SU-DHL-6 (cell line): ENCODE measurements around the gene HSPA12A.

Experiments used
- H2AFZ ChIP-seq: fragments of 200-600 bp; sonication (generic); 2 replicates; pipeline ENCODE4 v1.6.1; 2014; ENCODE audit warnings: low read depth, mild to moderate bottlenecking, moderate library complexity, mixed read lengths, antibody characterized with exemption, low read length; ENCODE audit not compliant: severe bottlenecking
- H3F3A ChIP-seq: fragments of 200-600 bp; shearing (Covaris generic); 2 replicates; pipeline ENCODE4 v1.6.0; 2016; ENCODE audit warnings: antibody characterized with exemption, mild to moderate bottlenecking; ENCODE audit not compliant: insufficient read depth
- H3K27ac ChIP-seq: fragments of 200-600 bp; sonication (generic); 2 replicates; pipeline ENCODE4 v1.5.1; 2016; ENCODE audit warnings: low read depth, mild to moderate bottlenecking, low read length, moderate library complexity, mixed read lengths
- H3K27me3 ChIP-seq: fragments of 200-600 bp; sonication (generic), shearing (Covaris generic); 2 replicates; pipeline ENCODE4 v1.6.0; 2014; ENCODE audit warnings: mild to moderate bottlenecking, low read length
- H3K36me3 ChIP-seq: fragments of 200-600 bp; sonication (generic); 2 replicates; pipeline ENCODE4 v1.6.1; 2014; ENCODE audit warnings: mild to moderate bottlenecking, low read length, mixed read lengths
- H3K4me2 ChIP-seq: fragments of 300-600, 200-600 bp; shearing (Covaris generic), sonication (generic); 2 replicates; pipeline ENCODE4 v1.6.0; 2014; ENCODE audit warnings: low read length, low read depth, mild to moderate bottlenecking; ENCODE audit not compliant: poor library complexity, severe bottlenecking
- H3K4me3 ChIP-seq: fragments of 200-600 bp; sonication (generic); 2 replicates; pipeline ENCODE4 v1.5.1; 2014; ENCODE audit warnings: antibody characterized with exemption, low read length, mild to moderate bottlenecking, mixed read lengths; ENCODE audit not compliant: insufficient read depth, poor library complexity, severe bottlenecking
- H3K79me2 ChIP-seq: fragments of 200-600 bp; sonication (generic); 2 replicates; pipeline ENCODE4 v1.6.1; 2014; ENCODE audit warnings: mild to moderate bottlenecking, low read length, moderate library complexity; ENCODE audit not compliant: insufficient read depth
- H3K9ac ChIP-seq: fragments of 200-600 bp; sonication (generic); 2 replicates; pipeline ENCODE4 v1.7.0; 2014; ENCODE audit warnings: mild to moderate bottlenecking, low read length
- H3K9me2 ChIP-seq: fragments of 200-600 bp; sonication (generic); replicated peaks from 2 replicates; pipeline ENCODE4 v1.6.1; 2014; ENCODE audit warnings: low read length; ENCODE audit not compliant: insufficient read depth
- H3K9me3 ChIP-seq: fragments of 200-600 bp; sonication (generic); 2 replicates; pipeline ENCODE4 v1.6.1; 2014; ENCODE audit warnings: low read length, mixed read lengths; ENCODE audit not compliant: insufficient read depth
- H4K20me1 ChIP-seq: fragments of 200-600 bp; sonication (generic); 2 replicates; pipeline ENCODE4 v1.6.1; 2014; ENCODE audit warnings: low read depth, mild to moderate bottlenecking, antibody characterized with exemption, low read length, moderate library complexity, mixed read lengths
- CTCF ChIP-seq: fragments of 200-600 bp; sonication (generic); IDR thresholded peaks from one replicate; pipeline ENCODE4 v1.5.1; 2017; ENCODE audit warnings: antibody characterized with exemption, mild to moderate bottlenecking, low read length, moderate library complexity; ENCODE audit not compliant: insufficient read depth, poor library complexity, severe bottlenecking
- EZH2phosphoT487 ChIP-seq: fragments of 200-600 bp; sonication (generic), shearing (Covaris generic); conservative IDR thresholded peaks from 2 replicates; pipeline ENCODE4 v1.6.1; 2018; ENCODE audit warnings: mild to moderate bottlenecking, antibody characterized with exemption, low read length, moderate library complexity, mixed read lengths

HSPA12A gene

GRCh38 chr10:116653885-116654284 is 88.5 kb downstream of the HSPA12A start:
- Histone ChIP-seq H3K4me2 (no peak overlapping the region), H3K27ac (no peak overlapping the region), H3K9me2 (no peaks in the 10 kb centered on the region), H3K79me2 (no peaks in the 10 kb centered on the region), H3F3A (no peaks in the 10 kb centered on the region), H4K20me1 (no peaks in the 10 kb centered on the region), H3K9me3 (no peaks in the 10 kb centered on the region), H3K36me3 (no peaks in the 10 kb centered on the region), H3K9ac (no peak overlapping the region), H2AFZ (no peak overlapping the region), H3K4me3 (no peak overlapping the region), H3K27me3 (no peaks in the 10 kb centered on the region)
- TF ChIP-seq EZH2phosphoT487 (no peak), CTCF (no peak)

GRCh38 chr10:116648903-116649302 is 93.5 kb downstream of the HSPA12A start:
- H3K27me3 ChIP-seq, result no peaks in the 10 kb centered on the region
- no peaks in the 10 kb centered on the region for H3K9me2 ChIP-seq
- no peak overlapping the region for H3K9ac ChIP-seq
- H3K79me2 ChIP-seq, result no peaks in the 10 kb centered on the region
- TF ChIP-seq EZH2phosphoT487 (no peak), CTCF (no peak)
- no peaks in the 10 kb centered on the region for H3K36me3 ChIP-seq
- H3K4me3 ChIP-seq, result no peak overlapping the region
- H2AFZ ChIP-seq, result no peak overlapping the region
- no peaks in the 10 kb centered on the region for H4K20me1 ChIP-seq
- no peak overlapping the region for H3K27ac ChIP-seq
- no peaks in the 10 kb centered on the region for H3K9me3 ChIP-seq
- no peak overlapping the region for H3K4me2 ChIP-seq
- no peaks in the 10 kb centered on the region for H3F3A ChIP-seq

GRCh38 chr10:116646502-116646901 is 95.9 kb downstream of the HSPA12A start:
- no peaks in the 10 kb centered on the region for H3K36me3 ChIP-seq
- no peaks in the 10 kb centered on the region for H3F3A ChIP-seq
- TF ChIP-seq CTCF (no peak), EZH2phosphoT487 (no peak)
- H3K4me3 ChIP-seq, result no peak overlapping the region
- no peak overlapping the region for H3K27ac ChIP-seq
- H2AFZ ChIP-seq, result no peak overlapping the region
- H3K9ac ChIP-seq, result no peak overlapping the region
- no peaks in the 10 kb centered on the region for H3K27me3 ChIP-seq
- H3K79me2 ChIP-seq, result no peaks in the 10 kb centered on the region
- H4K20me1 ChIP-seq, result no peaks in the 10 kb centered on the region
- no peaks in the 10 kb centered on the region for H3K9me3 ChIP-seq
- no peaks in the 10 kb centered on the region for H3K9me2 ChIP-seq
- no peak overlapping the region for H3K4me2 ChIP-seq
